HEK293 (cell line): ENCODE results near the gene CABP4.

Experiments
- HIC1 ChIP-seq: fragments of 450-650 bp; formaldehyde crosslinking; IDR thresholded peaks from 2 replicates; pipeline ENCODE4 v1.5.1; 2016; ENCODE audit warnings: missing biosample characterization, missing genetic modification characterization
- IKZF3 ChIP-seq: fragments of 450-650 bp; IDR thresholded peaks from 2 replicates; pipeline ENCODE4 v1.5.0; 2018; ENCODE audit warnings: missing biosample characterization, mild to moderate bottlenecking, missing genetic modification characterization, moderate library complexity
- KLF17 ChIP-seq: fragments of 450-650 bp; formaldehyde crosslinking; IDR thresholded peaks from 2 replicates; pipeline ENCODE4 v1.5.1; 2016; ENCODE audit warnings: missing biosample characterization, missing genetic modification characterization
- PRDM2 ChIP-seq: fragments of 450-650 bp; formaldehyde crosslinking; IDR thresholded peaks from 2 replicates; pipeline ENCODE4 v1.5.1; 2016; ENCODE audit warnings: missing biosample characterization, missing genetic modification characterization, borderline replicate concordance
- REPIN1 ChIP-seq: fragments of 450-650 bp; formaldehyde crosslinking; IDR thresholded peaks from 2 replicates; pipeline ENCODE4 v1.5.1; 2017; ENCODE audit warnings: missing biosample characterization, missing genetic modification characterization, low read depth
- SALL2 ChIP-seq: fragments of 450-650 bp; formaldehyde crosslinking; IDR thresholded peaks from 2 replicates; pipeline ENCODE4 v1.5.0; 2017; ENCODE audit warnings: missing biosample characterization, mild to moderate bottlenecking, missing genetic modification characterization, borderline replicate concordance
- SCRT2 ChIP-seq: fragments of 450-650 bp; formaldehyde crosslinking; IDR thresholded peaks from 2 replicates; pipeline ENCODE4 v1.5.1; 2016; ENCODE audit warnings: missing biosample characterization, missing genetic modification characterization
- SP7 ChIP-seq: fragments of 450-650 bp; formaldehyde crosslinking; IDR thresholded peaks from 2 replicates; pipeline ENCODE4 v1.5.1; 2016; ENCODE audit warnings: missing biosample characterization, missing genetic modification characterization
- YY2 ChIP-seq: fragments of 450-650 bp; formaldehyde crosslinking; IDR thresholded peaks from 2 replicates; pipeline ENCODE4 v1.5.1; 2016; ENCODE audit warnings: missing biosample characterization, missing genetic modification characterization
- ZBTB21 ChIP-seq: fragments of 450-650 bp; formaldehyde crosslinking; IDR thresholded peaks from 2 replicates; pipeline ENCODE4 v1.5.1; 2017; ENCODE audit warnings: missing biosample characterization, missing genetic modification characterization
- ZBTB44 ChIP-seq: fragments of 450-650 bp; IDR thresholded peaks from 2 replicates; pipeline ENCODE4 v1.5.1; 2018; ENCODE audit warnings: missing biosample characterization, mild to moderate bottlenecking, missing genetic modification characterization
- ZFP37 ChIP-seq: fragments of 450-650 bp; formaldehyde crosslinking; IDR thresholded peaks from 2 replicates; pipeline ENCODE4 v1.5.1; 2016; ENCODE audit warnings: missing biosample characterization, missing genetic modification characterization
- ZFP41 ChIP-seq: fragments of 450-650 bp; formaldehyde crosslinking; IDR thresholded peaks from 2 replicates; pipeline ENCODE4 v1.5.1; 2016; ENCODE audit warnings: missing biosample characterization, missing genetic modification characterization, borderline replicate concordance
- ZFP69B ChIP-seq: fragments of 450-650 bp; formaldehyde crosslinking; IDR thresholded peaks from 2 replicates; pipeline ENCODE4 v1.5.1; 2016; ENCODE audit warnings: missing biosample characterization, missing genetic modification characterization
- ZNF114 ChIP-seq: fragments of 450-650 bp; formaldehyde crosslinking; IDR thresholded peaks from 2 replicates; pipeline ENCODE4 v1.5.0; 2017; ENCODE audit warnings: missing biosample characterization, missing genetic modification characterization
- ZNF138 ChIP-seq: fragments of 450-650 bp; formaldehyde crosslinking; IDR thresholded peaks from 2 replicates; pipeline ENCODE4 v1.5.1; 2016; ENCODE audit warnings: missing biosample characterization, missing genetic modification characterization, borderline replicate concordance
- ZNF488 ChIP-seq: fragments of 450-650 bp; formaldehyde crosslinking; IDR thresholded peaks from 2 replicates; pipeline ENCODE4 v1.5.1; 2016; ENCODE audit warnings: missing biosample characterization, missing genetic modification characterization
- ZNF596 ChIP-seq: fragments of 450-650 bp; IDR thresholded peaks from 2 replicates; pipeline ENCODE4 v1.5.0; 2018; ENCODE audit warnings: missing biosample characterization, mild to moderate bottlenecking, missing genetic modification characterization, moderate library complexity
- ZNF623 ChIP-seq: fragments of 450-650 bp; formaldehyde crosslinking; IDR thresholded peaks from 2 replicates; pipeline ENCODE4 v1.5.1; 2016; ENCODE audit warnings: missing biosample characterization, missing genetic modification characterization
- ZNF629 ChIP-seq: fragments of 450-650 bp; formaldehyde crosslinking; IDR thresholded peaks from 2 replicates; pipeline ENCODE4 v1.5.1; 2017; ENCODE audit warnings: missing biosample characterization, missing genetic modification characterization
- ZNF639 ChIP-seq: fragments of 450-650 bp; formaldehyde crosslinking; IDR thresholded peaks from 2 replicates; pipeline ENCODE4 v1.5.1; 2016; ENCODE audit warnings: missing biosample characterization, missing genetic modification characterization
- ZNF654 ChIP-seq: fragments of 450-650 bp; formaldehyde crosslinking; IDR thresholded peaks from 2 replicates; pipeline ENCODE4 v1.5.1; 2016; ENCODE audit warnings: low read depth, missing biosample characterization, missing genetic modification characterization
- ZNF692 ChIP-seq: fragments of 450-650 bp; formaldehyde crosslinking; IDR thresholded peaks from 2 replicates; pipeline ENCODE4 v1.5.1; 2016; ENCODE audit warnings: missing biosample characterization, missing genetic modification characterization
- ZNF830 ChIP-seq: fragments of 450-650 bp; IDR thresholded peaks from 2 replicates; pipeline ENCODE4 v1.5.0; 2018; ENCODE audit warnings: missing biosample characterization, missing genetic modification characterization, low read depth, mild to moderate bottlenecking, moderate library complexity

Gene CABP4

GRCh38 chr11:67504005-67504949 lies 49.1 kb downstream of the CABP4 start (continued):
- TF ChIP-seq SALL2 (tag by site-specific recombination) (no peak), ZNF639 (tag by site-specific recombination) (0 out of 2 replicates have a peak, but pooled peaks have one; percentile 21), ZNF488 (tag by site-specific recombination) (no peak), ZNF114 (tag by site-specific recombination) (no peak), ZFP37 (tag by site-specific recombination) (no peak), ZNF692 (tag by site-specific recombination) (0 out of 2 replicates have a peak, but pooled peaks have one; percentile 13), ZNF138 (tag by site-specific recombination) (no peak), ZNF654 (no peak), YY2 (tag by site-specific recombination) (no peak), ZNF623 (tag by site-specific recombination) (no peak), ZNF830 (tag by site-specific recombination) (no peak), ZNF596 (tag by site-specific recombination) (no peak), ZBTB44 (no peak), HIC1 (tag by site-specific recombination) (peak; percentile 60), ZFP41 (tag by site-specific recombination) (no peak), IKZF3 (tag by site-specific recombination) (no peak), KLF17 (peak; percentile 58), PRDM2 (tag by site-specific recombination) (no peak), SP7 (tag by site-specific recombination) (peak; percentile 52; the same call in 1 of the 2 replicates), SCRT2 (tag by site-specific recombination) (no peak), ZFP69B (tag by site-specific recombination) (no peak), ZNF629 (tag by site-specific recombination) (peak; percentile 37; the same call in 1 of the 2 replicates), ZBTB21 (no peak), REPIN1 (tag by site-specific recombination) (no peak)
